ENCODE results near the gene RRM1. TPM values are rescaled to one million over a fixed set of nuclear protein-coding genes. Genes with fewer than 3 reads are reported as not detected.
"Not testable (repeated sequence)": the region's sequence is repeated elsewhere in the genome, so short reads cannot be mapped to it uniquely, and the experiment has no call there.

The RRM1 gene
- total RNA-seq, 4 donors from 2014 or later = 33.1 to 67.4 (median 43.6) TPM

- Histone ChIP-seq H3K4me1 (no peaks in the 10 kb centered on the region), H3K36me3 (no peaks in the 10 kb centered on the region), H3K4me3 (no peak overlapping the region), H3K9me3 (no peaks in the 10 kb centered on the region), H3K27me3 (no peaks in the 10 kb centered on the region), H3K27ac (no peak overlapping the region)
- no peak for TF ChIP-seq CTCF (IDR thresholded peaks at IDR 0.05)
- TF ChIP-seq POLR2AphosphoS5 (IDR thresholded peaks at IDR 0.05) = no peak
- TF ChIP-seq EP300 (IDR thresholded peaks at IDR 0.05) = no peak
- TF ChIP-seq POLR2A (IDR thresholded peaks at IDR 0.05) = no peak
- no peak for ATAC-seq
Observed at GRCh38 chr11:4154503-4154902, 59.9 kb downstream of the RRM1 start.

DNA sequence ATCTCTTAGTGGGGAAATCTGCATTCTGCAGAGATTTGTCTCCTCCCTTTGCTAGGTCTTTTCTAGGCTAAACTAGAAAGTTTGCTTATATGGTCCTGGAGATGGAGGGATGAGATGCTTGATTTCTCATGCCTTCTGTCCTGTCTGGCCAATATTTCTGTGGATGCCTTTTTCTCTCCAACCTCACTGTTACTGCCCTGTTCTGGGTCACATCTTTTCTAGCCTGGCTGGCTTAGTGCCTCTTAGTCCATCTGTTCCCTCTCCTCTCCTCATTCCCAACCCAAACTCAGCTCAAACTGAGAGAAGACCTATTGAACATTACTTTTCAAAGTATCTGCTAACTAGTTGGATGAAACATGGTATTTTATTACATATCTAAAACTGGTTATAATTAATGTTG, 62.0 kb downstream of the RRM1 start:
- no peak overlapping the region for H3K4me3 ChIP-seq
- H3K36me3 ChIP-seq = no peaks in the 10 kb centered on the region
- no peaks in the 10 kb centered on the region for H3K27me3 ChIP-seq
- no peaks in the 10 kb centered on the region for H3K9me3 ChIP-seq
- H3K27ac ChIP-seq = no peak overlapping the region
- TF ChIP-seq CTCF (IDR thresholded peaks at IDR 0.05) (no peak), EP300 (IDR thresholded peaks at IDR 0.05) (no peak), POLR2AphosphoS5 (IDR thresholded peaks at IDR 0.05) (no peak), POLR2A (IDR thresholded peaks at IDR 0.05) (no peak)
- no peak for ATAC-seq
- H3K4me1 ChIP-seq = no peaks in the 10 kb centered on the region

DNA sequence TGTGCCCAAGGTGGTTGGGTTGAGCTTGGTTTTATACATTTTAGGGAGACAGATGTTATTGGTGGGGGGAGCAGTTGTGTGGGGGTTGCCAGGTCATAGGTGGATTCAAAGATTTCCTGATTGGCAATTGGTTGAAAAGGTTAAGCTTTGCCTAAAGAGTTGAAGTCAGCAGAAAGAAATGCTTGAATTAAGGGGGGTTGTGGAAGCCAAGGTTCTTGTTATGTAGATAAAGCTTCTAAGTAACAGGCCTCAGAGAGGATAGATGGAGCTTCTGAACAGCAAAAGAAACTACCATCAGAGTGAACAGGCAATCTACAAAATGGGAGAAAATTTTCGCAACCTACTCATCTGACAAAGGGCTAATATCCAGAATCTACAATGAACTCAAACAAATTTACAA, 64.2 kb downstream of the RRM1 start:
- not testable (repeated sequence) for H3K27me3 ChIP-seq, ATAC-seq, H3K4me3 ChIP-seq, H3K36me3 ChIP-seq, H3K4me1 ChIP-seq, H3K27ac ChIP-seq, H3K9me3 ChIP-seq
- 0% methylated on average over 1 of the region's 1 CpG; no CpG with 5 or more reads in 1 of the 2 donors for WGBS, 2 donors (ENCODE audit: low coverage in 1 of 2)

- Histone ChIP-seq H3K27me3 (no peaks in the 10 kb centered on the region), H3K36me3 (no peaks in the 10 kb centered on the region), H3K27ac (no peak overlapping the region), H3K4me3 (no peak overlapping the region), H3K4me1 (no peaks in the 10 kb centered on the region), H3K9me3 (no peaks in the 10 kb centered on the region)
- TF ChIP-seq POLR2AphosphoS5 (IDR thresholded peaks at IDR 0.05) (no peak), EP300 (IDR thresholded peaks at IDR 0.05) (no peak), POLR2A (IDR thresholded peaks at IDR 0.05) (no peak), CTCF (IDR thresholded peaks at IDR 0.05) (no peak)
- 100% methylated on average over 1 of the region's 1 CpG for WGBS, 2 donors (ENCODE audit: low coverage in 1 of 2)
- ATAC-seq = no peak
Observed at GRCh38 chr11:4161305-4161704, 66.7 kb downstream of the RRM1 start.

- TF ChIP-seq POLR2A (IDR thresholded peaks at IDR 0.05) = no peak
- TF ChIP-seq CTCF (IDR thresholded peaks at IDR 0.05) = no peak
- TF ChIP-seq EP300 (IDR thresholded peaks at IDR 0.05) = no peak
- no peak for TF ChIP-seq POLR2AphosphoS5 (IDR thresholded peaks at IDR 0.05)
Observed at GRCh38 chr11:4164884-4165590, 70.4 kb downstream of the RRM1 start.

More at GRCh38 chr11:4164884-4165590, 70.4 kb downstream of the RRM1 start:
- H3K27me3 ChIP-seq = no peaks in the 10 kb centered on the region
- H3K27ac ChIP-seq = no peak overlapping the region
- WGBS, 2 donors (ENCODE audit: low coverage in 1 of 2) = 43 to 80% methylated on average over 1 of the region's 3 CpGs
- ATAC-seq = no peak
- H3K4me1 ChIP-seq = no peaks in the 10 kb centered on the region
- no peaks in the 10 kb centered on the region for H3K9me3 ChIP-seq
- H3K4me3 ChIP-seq = no peak overlapping the region
- no peaks in the 10 kb centered on the region for H3K36me3 ChIP-seq

Data from gastroesophageal sphincter (tissue), 4 donors.